Activated naive CD4-positive, alpha-beta T cell treated with anti-CD3 and anti-CD28 coated beads, Interleukin-2, amount 50 U/mL, for 72 hours (primary cell): ENCODE results near the gene KIF6. TPM values are rescaled to one million over a fixed set of nuclear protein-coding genes. Genes with fewer than 3 reads are reported as not detected.

Experiments used
- ATAC-seq, 2 donors: fragments of 150-1000 bp; cut with Tn5 transposase; 2 replicates each; pipeline ENCODE4 v1.10.0; 2021; ENCODE audit warnings: mild to moderate bottlenecking in 2 of 2, moderate library complexity in 2 of 2
- DNase-seq, 2 donors: peaks; one replicate each; pipeline ENCODE4 v3.0.0; 2021 to 2022; ENCODE audit warnings: low spot score in 2 of 2
- H3K27ac Mint-ChIP-seq, 2 donors: one replicate each; pipeline ENCODE4 v1.8.0; 2022; ENCODE audit warnings: mild to moderate bottlenecking in 2 of 2, mixed read lengths in 2 of 2
- H3K36me3 Mint-ChIP-seq, 2 donors: one replicate each; pipeline ENCODE4 v1.8.0; 2022; ENCODE audit warnings: mixed read lengths in 2 of 2
- H3K9me3 Mint-ChIP-seq, 2 donors: one replicate each; pipeline ENCODE4 v1.8.0; 2022; ENCODE audit warnings: mixed read lengths in 2 of 2
- total RNA-seq, 2 donors: library from RNA; stranded (reverse); gene quantifications; one replicate each; pipeline ENCODE4 v1.2.3, GENCODE V29; 2022

KIF6 gene
- total RNA-seq, 2 donors from 2014 or later: 0.16 to 0.29 TPM

DNA sequence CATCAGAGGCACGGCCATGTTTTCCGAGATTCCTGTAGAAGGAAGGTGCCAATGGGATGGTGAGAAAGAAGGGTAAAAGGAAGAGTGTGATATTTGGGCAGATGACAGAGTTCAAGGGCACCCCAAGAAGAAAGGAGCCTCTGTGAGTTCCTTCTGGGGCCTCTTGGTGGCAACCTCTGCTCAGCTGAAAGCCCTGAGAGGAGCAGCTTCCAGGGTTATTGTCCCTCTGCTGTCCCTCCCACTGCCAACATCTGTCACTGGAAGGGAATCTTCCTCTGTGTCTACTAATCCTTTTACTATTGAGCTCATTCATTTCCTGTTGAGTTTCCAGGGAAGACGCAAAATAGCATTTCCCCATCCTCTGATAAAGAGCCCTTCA, 362.7 kb downstream of the KIF6 start:
- DNase-seq (no peak), ATAC-seq (no peak)
- Mint-ChIP-seq H3K9me3 (no peaks in the 10 kb centered on the region), H3K36me3 (no peaks in the 10 kb centered on the region), H3K27ac (no peak overlapping the region)

- DNase-seq (peak in 1 of 2 donors; percentile 60), ATAC-seq (peak; percentile 70 to 77)
- Mint-ChIP-seq H3K27ac (no peak overlapping the region), H3K9me3 (no peaks in the 10 kb centered on the region), H3K36me3 (no peaks in the 10 kb centered on the region)
Measured at GRCh38 chr6:39361657-39362486, 363.3 kb downstream of the KIF6 start.

DNA sequence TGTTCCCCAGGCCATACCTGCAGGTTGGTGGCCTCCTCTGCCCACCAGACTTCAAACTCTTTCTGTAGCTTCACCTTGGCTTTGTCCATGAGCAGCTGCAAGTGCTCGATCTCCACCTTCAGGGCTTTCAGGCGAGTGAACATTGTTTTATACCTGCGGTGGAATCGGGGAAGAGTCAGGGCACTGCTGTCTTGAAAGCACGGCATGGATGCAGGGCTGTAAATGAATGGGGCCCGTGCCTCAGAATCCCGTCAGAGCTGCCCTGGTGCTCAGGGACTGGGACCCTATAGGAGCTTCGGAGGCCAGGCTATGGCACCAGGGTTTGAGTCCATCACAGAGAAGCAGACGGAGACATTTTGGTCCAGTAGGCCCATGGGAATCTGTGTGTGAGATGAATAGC, 364.8 kb downstream of the KIF6 start:
- DNase-seq (no peak), ATAC-seq (no peak)
- no peaks in the 10 kb centered on the region for H3K9me3 Mint-ChIP-seq
- no peak overlapping the region for H3K27ac Mint-ChIP-seq
- H3K36me3 Mint-ChIP-seq: no peaks in the 10 kb centered on the region

DNA sequence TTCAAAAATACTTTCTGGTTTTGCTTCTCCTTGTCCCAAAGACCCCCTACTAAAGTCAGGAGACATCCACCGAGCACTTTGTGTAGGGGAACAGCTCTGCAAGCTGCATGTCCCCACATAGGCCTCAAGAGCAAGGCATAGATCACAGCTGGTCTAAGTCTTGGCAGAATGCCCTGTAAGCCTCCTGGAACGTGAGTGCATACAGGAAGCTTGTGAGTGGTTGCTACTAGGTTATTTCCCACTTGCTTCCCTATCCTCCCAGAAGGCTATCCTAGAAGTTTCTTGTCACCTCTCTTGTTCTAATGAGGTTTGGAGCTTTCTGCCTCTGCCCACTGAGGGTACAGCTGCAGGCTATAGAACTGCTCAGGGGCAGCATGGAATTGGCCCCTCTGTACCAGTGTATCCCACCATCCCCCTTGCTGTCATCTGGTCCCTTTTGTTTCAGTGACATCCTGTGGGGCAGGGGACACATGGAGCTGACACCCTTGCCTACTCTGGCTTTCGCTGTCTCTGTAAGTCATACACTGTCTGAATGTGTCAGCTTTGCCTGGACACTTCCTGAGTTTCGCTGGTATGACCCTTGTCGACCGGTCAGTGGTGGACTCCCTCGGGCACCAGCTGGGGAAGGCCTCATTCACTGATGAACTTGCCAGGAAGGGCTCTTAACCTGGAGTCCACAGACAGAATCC, 367.1 kb downstream of the KIF6 start:
- Mint-ChIP-seq H3K27ac (no peak overlapping the region), H3K9me3 (no peaks in the 10 kb centered on the region), H3K36me3 (no peaks in the 10 kb centered on the region)
- DNase-seq (no peak), ATAC-seq (no peak)

GRCh38 chr6:39353698-39354315, 371.4 kb downstream of the KIF6 start:
- DNase-seq (no peak), ATAC-seq (no peak)
- no peak overlapping the region for H3K27ac Mint-ChIP-seq
- H3K36me3 Mint-ChIP-seq: no peaks in the 10 kb centered on the region
- no peaks in the 10 kb centered on the region for H3K9me3 Mint-ChIP-seq

DNA sequence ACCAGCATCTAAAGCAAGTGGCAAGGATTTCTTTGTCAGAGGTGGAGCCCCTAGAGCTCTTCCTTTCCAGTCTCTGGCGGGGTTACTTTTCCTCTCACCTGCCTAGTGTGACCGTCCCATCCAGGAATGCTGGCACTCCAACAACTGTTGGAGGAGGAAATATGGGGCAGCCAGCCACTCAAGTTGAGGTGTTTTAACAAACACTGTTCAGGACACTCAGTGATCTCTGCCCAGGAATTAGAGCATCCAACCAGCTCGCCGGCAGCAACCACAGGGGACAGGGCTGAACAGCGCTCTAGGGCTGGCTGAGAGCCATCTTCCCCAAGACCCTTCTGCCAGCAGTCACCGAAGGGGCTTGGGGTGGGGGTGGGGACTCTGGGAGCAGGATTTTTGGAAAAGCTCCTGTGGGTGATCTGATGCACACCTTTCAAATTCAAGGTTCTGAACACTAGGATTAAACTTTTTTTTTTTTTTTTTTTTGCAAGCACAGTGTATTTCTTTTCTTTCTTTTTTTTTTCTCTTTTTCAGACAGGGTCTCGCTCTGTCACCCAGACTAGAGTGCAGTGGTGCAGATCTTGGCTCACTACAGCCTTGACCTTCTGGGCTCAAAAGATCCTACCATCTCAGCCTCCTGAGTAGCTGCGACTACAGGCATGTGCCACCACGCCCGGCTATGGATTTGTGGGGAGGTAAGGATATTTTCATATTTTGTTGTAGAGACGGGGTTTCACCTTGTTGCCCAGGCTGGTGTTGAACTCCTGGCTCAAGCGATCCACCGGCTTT, 374.3 kb downstream of the KIF6 start:
- no peak for ATAC-seq
- DNase-seq: no peak
- H3K9me3 Mint-ChIP-seq: no peaks in the 10 kb centered on the region
- no peaks in the 10 kb centered on the region for H3K36me3 Mint-ChIP-seq
- no peak overlapping the region for H3K27ac Mint-ChIP-seq

- Mint-ChIP-seq H3K27ac (no peak overlapping the region), H3K9me3 (no peaks in the 10 kb centered on the region), H3K36me3 (no peaks in the 10 kb centered on the region)
- ATAC-seq: no peak
- DNase-seq: no peak
Measured at GRCh38 chr6:39348740-39349139, 376.5 kb downstream of the KIF6 start.

DNA sequence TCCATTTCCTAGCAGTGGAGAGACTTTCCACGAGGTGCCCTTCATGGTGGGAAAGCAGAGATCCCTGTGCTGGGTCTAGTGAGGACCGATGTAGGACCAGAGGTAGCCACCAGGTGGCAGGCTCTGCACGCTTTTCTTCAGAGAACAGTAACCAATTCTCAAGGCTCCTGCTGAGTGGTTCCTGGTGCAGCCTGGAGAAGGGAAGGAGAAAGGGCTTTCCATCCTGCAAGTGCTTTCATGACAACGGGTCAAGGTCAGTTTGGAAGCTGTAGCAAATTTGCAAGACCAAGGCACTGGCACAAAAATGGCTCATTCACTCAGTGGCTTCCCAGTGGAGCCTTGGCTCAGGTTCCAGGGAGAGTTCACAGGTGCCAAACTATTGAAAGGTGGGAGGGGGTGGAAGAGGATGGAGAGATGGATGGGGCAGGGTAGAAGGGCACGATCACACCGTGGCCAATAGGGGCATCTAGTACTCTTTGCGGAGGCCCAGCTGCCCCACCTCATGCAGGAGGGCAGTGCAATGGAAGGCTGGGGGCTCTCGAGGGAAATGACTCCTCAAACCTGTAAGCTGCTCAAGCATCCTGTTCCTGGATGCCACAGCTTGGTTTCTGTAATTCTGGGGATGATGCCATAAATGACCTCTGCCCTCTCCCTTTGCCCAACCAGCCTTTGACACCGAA, 377.2 kb downstream of the KIF6 start:
- Mint-ChIP-seq H3K9me3 (no peaks in the 10 kb centered on the region), H3K36me3 (no peaks in the 10 kb centered on the region), H3K27ac (no peak overlapping the region)
- DNase-seq (peak in 1 of 2 donors; percentile 70), ATAC-seq (peak; percentile 66 to 72)

DNA sequence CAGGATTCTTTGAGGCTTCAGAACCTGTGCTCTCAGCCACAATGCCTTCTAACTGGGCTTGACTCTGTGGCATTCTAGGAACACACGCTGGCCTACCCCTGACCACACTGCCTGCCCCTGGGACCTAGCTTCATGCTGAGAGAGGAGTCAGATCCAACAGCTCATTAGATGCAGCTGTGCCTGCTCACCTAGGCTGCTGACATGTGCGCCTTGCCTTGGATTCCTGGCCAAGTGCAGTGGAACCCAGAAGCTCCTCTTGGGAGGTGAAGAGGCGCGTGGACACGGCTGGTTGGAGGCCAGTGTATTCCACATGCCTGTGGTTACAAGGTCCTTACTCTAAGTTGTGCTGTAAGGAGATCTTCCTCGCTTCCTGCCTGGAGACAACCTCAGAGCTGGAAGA, 378.0 kb downstream of the KIF6 start:
- no peaks in the 10 kb centered on the region for H3K9me3 Mint-ChIP-seq
- H3K27ac Mint-ChIP-seq: no peak overlapping the region
- H3K36me3 Mint-ChIP-seq: no peaks in the 10 kb centered on the region
- no peak for ATAC-seq
- DNase-seq: no peak

GRCh38 chr6:39344821-39345280, 380.4 kb downstream of the KIF6 start:
- no peaks in the 10 kb centered on the region for H3K36me3 Mint-ChIP-seq
- no peak overlapping the region for H3K27ac Mint-ChIP-seq
- ATAC-seq (no peak), DNase-seq (no peak)
- H3K9me3 Mint-ChIP-seq: no peaks in the 10 kb centered on the region

DNA sequence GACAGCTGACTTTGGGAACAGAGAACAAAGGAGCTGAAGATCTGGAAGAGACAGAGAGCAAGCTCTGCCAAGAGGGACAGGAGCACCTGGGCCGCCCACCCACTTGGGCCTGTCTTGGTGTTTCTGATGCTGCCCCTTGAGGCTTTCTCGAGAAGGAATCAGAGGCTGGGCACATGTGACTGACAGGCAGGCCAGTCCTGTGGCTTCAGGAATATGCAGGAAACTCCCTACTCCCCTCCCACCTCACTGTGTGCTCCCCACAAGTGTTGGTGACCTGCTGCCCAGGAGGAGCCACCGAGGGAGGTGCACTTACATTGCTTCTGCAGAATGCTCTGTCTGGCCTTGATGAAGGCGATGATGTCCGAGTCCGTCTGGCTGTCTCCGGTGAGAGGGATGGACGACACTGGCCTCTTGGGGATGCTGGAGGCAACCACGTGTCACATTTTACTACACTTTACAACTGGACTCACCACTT, 381.8 kb downstream of the KIF6 start:
- ATAC-seq (no peak), DNase-seq (no peak)
- H3K27ac Mint-ChIP-seq: no peak overlapping the region
- H3K9me3 Mint-ChIP-seq: no peaks in the 10 kb centered on the region
- no peaks in the 10 kb centered on the region for H3K36me3 Mint-ChIP-seq

DNA sequence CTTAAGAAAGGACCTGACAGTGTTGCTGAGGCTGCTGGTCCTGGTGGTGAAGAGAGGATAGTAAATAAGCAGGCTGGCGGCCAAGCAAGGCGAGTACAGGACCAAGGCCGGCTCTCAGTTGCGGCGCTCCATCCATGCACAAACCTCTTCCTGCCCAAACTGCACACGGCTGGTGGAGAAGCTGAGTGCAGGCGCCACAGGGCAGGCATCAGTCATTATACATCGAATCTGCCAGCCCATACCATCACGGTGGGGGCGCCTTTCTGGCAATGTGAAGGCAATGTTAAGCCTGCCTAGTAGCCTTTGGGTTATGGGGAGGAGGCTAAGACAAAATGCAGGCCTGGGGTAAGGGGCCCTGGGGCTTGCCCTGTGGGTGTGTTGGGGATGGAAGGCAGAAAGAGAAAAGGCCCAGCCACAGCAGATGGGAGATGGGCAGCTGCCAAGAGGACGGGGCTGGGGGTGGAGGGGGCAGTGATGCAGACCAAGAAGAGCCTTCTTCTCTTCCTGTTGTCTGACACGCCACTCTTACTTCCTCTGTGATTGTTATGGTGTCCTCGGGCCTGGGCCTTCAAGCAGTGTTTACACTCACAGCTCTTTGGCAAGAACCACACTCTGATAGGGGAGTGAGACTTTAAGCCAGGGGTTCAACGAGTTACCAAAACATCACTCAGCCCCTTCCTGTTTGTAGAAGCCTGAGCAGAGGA, 382.4 kb downstream of the KIF6 start:
- no peak for DNase-seq
- no peak for ATAC-seq
- Mint-ChIP-seq H3K27ac (peak overlapping the region in 1 of 2 donors; percentile 44), H3K9me3 (no peaks in the 10 kb centered on the region), H3K36me3 (no peaks in the 10 kb centered on the region)

GRCh38 chr6:39341937-39342336, 383.3 kb downstream of the KIF6 start:
- Mint-ChIP-seq H3K36me3 (no peaks in the 10 kb centered on the region), H3K27ac (no peak overlapping the region), H3K9me3 (no peaks in the 10 kb centered on the region)
- DNase-seq (no peak), ATAC-seq (no peak)

DNA sequence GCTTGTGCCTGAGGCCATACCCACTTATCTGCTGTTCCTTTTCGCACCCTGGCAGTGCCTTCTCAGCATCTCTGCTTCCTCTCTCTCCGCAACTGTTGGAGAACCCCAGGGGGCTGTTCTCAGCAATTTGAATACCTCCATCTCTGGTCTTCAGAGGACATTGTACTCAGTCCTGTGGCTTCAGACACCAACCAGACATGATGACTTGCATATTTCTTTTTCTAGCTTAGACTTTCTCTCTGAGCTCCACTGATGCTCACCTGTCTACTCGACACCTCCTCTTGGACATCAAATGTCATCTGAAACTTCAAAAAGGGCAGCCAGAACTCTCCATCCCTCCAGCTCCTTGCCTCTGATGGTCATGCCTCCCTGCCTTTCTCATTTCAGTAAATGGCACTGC, 383.9 kb downstream of the KIF6 start:
- Mint-ChIP-seq H3K36me3 (no peaks in the 10 kb centered on the region), H3K27ac (no peak overlapping the region), H3K9me3 (no peaks in the 10 kb centered on the region)
- no peak for DNase-seq
- no peak for ATAC-seq

DNA sequence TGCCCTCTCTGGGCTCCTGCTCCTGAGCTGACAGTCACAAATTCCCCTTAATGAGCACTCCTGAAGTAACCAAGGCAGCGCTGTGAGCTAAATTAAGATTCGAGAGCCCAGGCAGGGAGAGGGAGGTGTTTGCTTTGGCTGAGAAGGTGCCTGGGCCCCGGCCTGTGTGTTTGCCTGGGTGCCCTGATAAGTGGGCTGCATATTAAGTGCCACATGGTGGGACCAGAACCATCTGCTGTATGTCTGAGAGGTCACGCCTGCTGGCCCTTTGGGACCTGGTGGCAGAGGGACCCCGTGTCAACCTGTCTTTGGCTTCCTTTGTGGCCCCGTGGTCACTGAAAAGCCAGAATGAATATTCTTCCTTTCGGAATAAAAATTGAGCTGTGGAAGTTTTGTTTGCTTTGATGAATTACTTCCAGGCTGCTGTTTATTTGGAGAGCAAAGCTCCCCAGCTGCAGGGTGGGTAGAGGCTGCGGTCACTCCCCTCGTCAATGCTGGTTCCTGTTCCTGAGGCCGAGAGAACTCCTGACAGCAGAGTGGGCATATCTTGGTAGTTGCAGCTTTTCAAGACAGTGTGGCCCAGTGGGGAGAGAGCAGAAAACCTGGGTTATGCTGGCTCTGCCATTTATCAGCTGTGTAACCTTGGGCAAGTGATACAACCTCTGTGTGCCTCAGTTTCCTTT, 385.2 kb downstream of the KIF6 start:
- no peaks in the 10 kb centered on the region for H3K9me3 Mint-ChIP-seq
- no peaks in the 10 kb centered on the region for H3K36me3 Mint-ChIP-seq
- peak overlapping the region in 1 of 2 donors; percentile 47 for H3K27ac Mint-ChIP-seq
- DNase-seq (no peak), ATAC-seq (no peak)
